GM12878 (cell line): Measurements from ENCODE around the gene MAMDC4. TPM values are rescaled to one million over a fixed set of nuclear protein-coding genes. Genes with fewer than 3 reads are reported as not detected.

ENCODE experiments used
- ATF3 ChIP-seq: IDR thresholded peaks from 2 replicates; pipeline ENCODE4 v1.6.1; 2011; ENCODE audit warnings: low read depth, mild to moderate bottlenecking, low read length, moderate library complexity, borderline replicate concordance; ENCODE audit errors: extremely low read depth
- BACH1 ChIP-seq: fragments of 450-650 bp; IDR thresholded peaks from 2 replicates; pipeline ENCODE4 v1.6.1; 2017; ENCODE audit warnings: mild to moderate bottlenecking, borderline replicate concordance
- E4F1 ChIP-seq: fragments of 450-650 bp; IDR thresholded peaks from 2 replicates; pipeline ENCODE4 v1.6.1; 2018; ENCODE audit warnings: borderline replicate concordance, mild to moderate bottlenecking; ENCODE audit not compliant: partially characterized antibody
- FOS ChIP-seq: IDR thresholded peaks from 3 replicates; pipeline ENCODE4 v1.6.1; 2011; ENCODE audit warnings: borderline replicate concordance; ENCODE audit not compliant: insufficient read length; ENCODE audit errors: extremely low read depth
- HDAC6 ChIP-seq: fragments of 200-600 bp; sonication (generic); IDR thresholded peaks from one replicate; pipeline ENCODE4 v1.8.0; 2017; ENCODE audit warnings: antibody characterized with exemption; ENCODE audit not compliant: unreplicated experiment
- HSF1 ChIP-seq: fragments of 150-350 bp; IDR thresholded peaks from 2 replicates; pipeline ENCODE4 v1.6.1; 2014; ENCODE audit warnings: mild to moderate bottlenecking, low read depth, low read length
- IKZF1 ChIP-seq: fragments of 450-650 bp; conservative IDR thresholded peaks from 2 replicates; pipeline ENCODE4 v1.6.1; 2017; ENCODE audit warnings: antibody characterized with exemption, mild to moderate bottlenecking
- JUNB ChIP-seq: IDR thresholded peaks from 2 replicates; pipeline ENCODE4 v1.6.1; 2016; ENCODE audit warnings: antibody characterized with exemption, mild to moderate bottlenecking
- MAX ChIP-seq: IDR thresholded peaks from 2 replicates; pipeline ENCODE4 v1.6.1; 2012; ENCODE audit warnings: low read depth, low read length, improper control_type of control experiment
- NFXL1 ChIP-seq: fragments of 450-650 bp; IDR thresholded peaks from 2 replicates; pipeline ENCODE4 v1.6.1; 2017; ENCODE audit warnings: antibody characterized with exemption, mild to moderate bottlenecking, borderline replicate concordance
- NR2C1 ChIP-seq: fragments of 450-650 bp; IDR thresholded peaks from 2 replicates; pipeline ENCODE4 v1.6.1; 2017; ENCODE audit warnings: antibody characterized with exemption, mild to moderate bottlenecking, moderate library complexity
- PKNOX1 ChIP-seq: fragments of 450-650 bp; IDR thresholded peaks from 2 replicates; pipeline ENCODE4 v1.6.1; 2016; ENCODE audit warnings: mild to moderate bottlenecking
- POU2F2 ChIP-seq: IDR thresholded peaks from 3 replicates; pipeline ENCODE4 v1.6.1; 2011; ENCODE audit warnings: low read depth, mild to moderate bottlenecking, low read length, borderline replicate concordance
- RB1 ChIP-seq: fragments of 450-650 bp; formaldehyde crosslinking; IDR thresholded peaks from 2 replicates; pipeline ENCODE4 v1.6.1; 2017; ENCODE audit warnings: mild to moderate bottlenecking, borderline replicate concordance
- SMAD5 ChIP-seq: IDR thresholded peaks from 2 replicates; pipeline ENCODE4 v1.6.1; 2016; ENCODE audit warnings: antibody characterized with exemption, low read depth
- TBL1XR1 ChIP-seq: IDR thresholded peaks from 2 replicates; pipeline ENCODE4 v1.6.1; 2012; ENCODE audit warnings: low read depth, low read length, improper control_type of control experiment
- WRNIP1 ChIP-seq: IDR thresholded peaks from 2 replicates; pipeline ENCODE4 v1.6.1; 2011; ENCODE audit warnings: low read depth, low read length, improper control_type of control experiment, borderline replicate concordance
- YY1 ChIP-seq: IDR thresholded peaks from 2 replicates; pipeline ENCODE4 v1.6.1; 2011; ENCODE audit warnings: low read depth, mild to moderate bottlenecking, low read length
- ZBED1 ChIP-seq: IDR thresholded peaks from 2 replicates; pipeline ENCODE4 v1.6.1; 2016; ENCODE audit warnings: borderline replicate concordance
- ZNF217 ChIP-seq: fragments of 450-650 bp; IDR thresholded peaks from 2 replicates; pipeline ENCODE4 v1.6.1; 2017; ENCODE audit warnings: antibody characterized with exemption, mild to moderate bottlenecking
- ZNF24 ChIP-seq: fragments of 450-650 bp; IDR thresholded peaks from 2 replicates; pipeline ENCODE4 v1.6.1; 2017; ENCODE audit warnings: antibody characterized with exemption, mild to moderate bottlenecking
- polyA plus RNA-seq, 11 experiments: library from polyadenylated mRNA; depleted of rRNA in 4 of 11; unstranded in 6 of 11; stranded (reverse) in 5 of 11; fragments of >200 nt; fragmentation: Nextera tagmentation in 4 of 11; fragmentation: Illumina TruSeq in 1 of 11; extraction: Ambion mirVana in 4 of 11; extraction: Trizol in 1 of 11; gene quantifications; 1 replicate in 1 of 11; 2 replicates in 10 of 11; pipeline versions ENCODE4 v1.2.1 to v1.2.3, GENCODE V29; 2011 to 2016; ENCODE audit warnings: inconsistent platforms in 2 of 11, missing spikeins in 2 of 11, low read depth in 1 of 11
- total RNA-seq, 4 experiments: library from RNA; depleted of rRNA in 3 of 4; stranded (reverse); fragments of >200 nt in 3 of 4; fragmentation: Illumina TruSeq in 1 of 4; extraction: Trizol in 1 of 4; gene quantifications; 2 replicates each; pipeline versions ENCODE4 v1.2.1 to v1.2.3, GENCODE V29; 2013 to 2021
- TF ChIP-seq, protein P1 (sequence below): IDR thresholded peaks from 2 replicates; pipeline ENCODE4 v1.6.1; 2011; ENCODE audit warnings: mild to moderate bottlenecking, low read depth, low read length, moderate library complexity; ENCODE audit not compliant: insufficient replicate concordance

The MAMDC4 gene
- total and polyA plus RNA-seq, 10 of the 15 experiments (the other 5 are each of a cell fraction or from before 2014, with no cell fraction given) = 0.22 to 5.7 (median 2.4) TPM; not detected in 1

DNA sequence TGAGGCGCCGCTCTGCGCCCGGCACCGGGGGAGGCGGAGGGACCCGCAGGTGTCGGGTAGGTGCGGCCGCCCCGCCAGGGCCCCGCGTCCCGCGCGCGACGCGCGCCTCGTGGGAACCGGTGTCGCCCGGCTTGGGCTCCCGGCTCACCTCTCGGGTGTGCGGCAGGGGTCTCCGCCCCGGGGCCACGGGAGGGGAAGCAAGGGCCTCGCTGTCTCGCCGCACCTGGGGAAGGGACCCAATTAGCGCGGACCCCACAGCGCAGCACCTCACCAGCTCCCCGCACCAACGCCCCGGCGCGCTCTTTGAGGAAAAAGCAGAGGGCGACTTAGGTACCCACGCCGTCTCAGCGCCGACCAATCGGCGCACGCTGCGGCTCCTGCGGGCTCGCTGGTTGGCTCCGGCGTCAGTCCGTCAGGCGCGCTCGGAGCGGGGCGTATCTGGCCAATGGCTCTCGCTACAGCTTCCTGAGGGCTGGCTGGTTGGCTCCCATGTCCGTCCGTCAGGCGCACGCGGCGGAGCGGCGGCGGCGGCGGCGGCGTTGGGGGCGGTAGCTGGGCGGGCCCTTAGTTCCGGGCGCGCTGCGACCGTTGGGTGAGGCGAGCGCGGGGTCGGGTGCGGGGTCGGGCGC, 33.9 kb downstream of the MAMDC4 start, which contains the start of gene TRAF2 (continued):
- TF ChIP-seq NR2C1 (no peak), ATF3 (no peak), POU2F2 (peak; percentile 61; the same call in 1 of the 3 replicates), FOS (peak; percentile 100), ZNF217 (peak; percentile 61; the same call in 1 of the 2 replicates), RB1 (peak; percentile 82; the same call in 1 of the 2 replicates), JUNB (no peak), NFXL1 (peak; percentile 24; the same call in 1 of the 2 replicates), BACH1 (peak; percentile 89), HSF1 (0 out of 2 replicates have a peak, but pooled peaks have one; percentile 51), IKZF1 (peak; percentile 53), HDAC6 (peak; percentile 67), YY1 (peak; percentile 27; the same call in 1 of the 2 replicates), ZNF24 (0 out of 2 replicates have a peak, but pooled peaks have one; percentile 9), TBL1XR1 (0 out of 2 replicates have a peak, but pooled peaks have one; percentile 29), ZBED1 (no peak), E4F1 (peak; percentile 19), MAX (peak; percentile 68), WRNIP1 (no peak), PKNOX1 (peak; percentile 100), SMAD5 (peak; percentile 68; the same call in 1 of the 2 replicates)
- TF ChIP-seq, protein P1, sequence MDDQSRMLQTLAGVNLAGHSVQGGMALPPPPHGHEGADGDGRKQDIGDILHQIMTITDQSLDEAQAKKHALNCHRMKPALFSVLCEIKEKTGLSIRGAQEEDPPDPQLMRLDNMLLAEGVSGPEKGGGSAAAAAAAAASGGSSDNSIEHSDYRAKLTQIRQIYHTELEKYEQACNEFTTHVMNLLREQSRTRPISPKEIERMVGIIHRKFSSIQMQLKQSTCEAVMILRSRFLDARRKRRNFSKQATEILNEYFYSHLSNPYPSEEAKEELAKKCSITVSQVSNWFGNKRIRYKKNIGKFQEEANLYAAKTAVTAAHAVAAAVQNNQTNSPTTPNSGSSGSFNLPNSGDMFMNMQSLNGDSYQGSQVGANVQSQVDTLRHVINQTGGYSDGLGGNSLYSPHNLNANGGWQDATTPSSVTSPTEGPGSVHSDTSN = peak; percentile 100
